GM12872 (cell line): ENCODE results near the gene SOD3.

Experiments used
- TF ChIP-seq, protein P1 (sequence below): IDR thresholded peaks from 3 replicates; pipeline ENCODE4 v1.5.1; 2011; ENCODE audit warnings: low read depth, mild to moderate bottlenecking, low read length, moderate library complexity; ENCODE audit not compliant: insufficient read depth

The SOD3 gene

DNA sequence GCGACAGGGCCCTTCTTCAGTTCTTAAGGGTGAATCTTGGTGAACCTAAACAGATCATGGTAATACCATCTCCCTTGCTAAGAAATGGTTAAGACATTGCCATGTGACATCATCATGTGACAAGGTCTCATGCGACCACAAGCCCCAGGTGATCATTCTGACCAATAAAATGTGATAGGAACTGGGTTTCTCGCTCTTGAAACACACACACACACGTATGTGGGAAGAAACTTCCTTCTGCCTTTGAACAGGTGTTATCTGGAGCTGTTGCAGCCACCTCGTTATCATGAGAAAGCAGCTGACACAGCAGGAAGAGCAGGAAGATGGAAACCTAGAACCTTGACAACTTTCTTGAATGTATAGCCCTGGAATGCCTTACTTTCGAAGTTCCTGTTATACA, 10.2 kb downstream of the SOD3 start:
- TF ChIP-seq, protein P1, sequence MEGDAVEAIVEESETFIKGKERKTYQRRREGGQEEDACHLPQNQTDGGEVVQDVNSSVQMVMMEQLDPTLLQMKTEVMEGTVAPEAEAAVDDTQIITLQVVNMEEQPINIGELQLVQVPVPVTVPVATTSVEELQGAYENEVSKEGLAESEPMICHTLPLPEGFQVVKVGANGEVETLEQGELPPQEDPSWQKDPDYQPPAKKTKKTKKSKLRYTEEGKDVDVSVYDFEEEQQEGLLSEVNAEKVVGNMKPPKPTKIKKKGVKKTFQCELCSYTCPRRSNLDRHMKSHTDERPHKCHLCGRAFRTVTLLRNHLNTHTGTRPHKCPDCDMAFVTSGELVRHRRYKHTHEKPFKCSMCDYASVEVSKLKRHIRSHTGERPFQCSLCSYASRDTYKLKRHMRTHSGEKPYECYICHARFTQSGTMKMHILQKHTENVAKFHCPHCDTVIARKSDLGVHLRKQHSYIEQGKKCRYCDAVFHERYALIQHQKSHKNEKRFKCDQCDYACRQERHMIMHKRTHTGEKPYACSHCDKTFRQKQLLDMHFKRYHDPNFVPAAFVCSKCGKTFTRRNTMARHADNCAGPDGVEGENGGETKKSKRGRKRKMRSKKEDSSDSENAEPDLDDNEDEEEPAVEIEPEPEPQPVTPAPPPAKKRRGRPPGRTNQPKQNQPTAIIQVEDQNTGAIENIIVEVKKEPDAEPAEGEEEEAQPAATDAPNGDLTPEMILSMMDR, result no peak

DNA sequence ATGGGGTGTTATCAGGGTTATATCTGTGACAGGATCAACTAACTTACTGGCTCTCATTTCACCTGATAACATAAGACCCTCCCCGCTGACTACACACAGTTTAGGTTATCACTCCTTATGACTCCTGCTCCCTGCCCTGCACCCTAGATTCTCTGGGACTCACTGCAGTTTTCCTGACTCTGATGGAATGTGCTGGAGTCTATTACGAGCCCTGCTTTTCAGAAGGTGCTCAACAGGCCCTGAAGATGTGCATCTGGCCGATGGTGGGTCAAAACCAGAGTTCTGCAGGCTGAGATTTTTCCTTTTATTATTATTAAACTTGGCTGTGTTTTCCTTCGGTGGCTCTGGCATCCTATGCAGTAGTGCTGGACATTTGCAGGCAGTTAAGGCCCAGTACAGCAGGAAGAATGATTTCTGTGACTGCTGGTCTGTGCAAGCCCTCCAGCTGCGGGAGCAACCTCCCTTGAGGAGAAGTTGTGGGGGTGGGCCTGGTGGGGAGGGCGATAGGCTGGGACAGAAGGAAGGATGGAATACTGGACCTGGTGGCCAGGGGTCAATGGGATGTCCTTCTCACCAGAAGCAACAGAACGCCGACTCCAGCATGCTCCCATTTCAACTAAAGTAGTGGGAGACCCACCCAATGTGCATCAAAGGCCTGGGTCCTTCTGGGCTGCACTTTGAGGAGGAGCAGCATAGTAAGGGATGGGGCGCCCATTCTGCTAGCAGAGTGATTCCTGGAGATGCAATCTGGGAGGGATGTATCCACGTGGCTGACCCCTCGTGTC, 11.0 kb downstream of the SOD3 start:
- TF ChIP-seq, protein P1, result no peak

DNA sequence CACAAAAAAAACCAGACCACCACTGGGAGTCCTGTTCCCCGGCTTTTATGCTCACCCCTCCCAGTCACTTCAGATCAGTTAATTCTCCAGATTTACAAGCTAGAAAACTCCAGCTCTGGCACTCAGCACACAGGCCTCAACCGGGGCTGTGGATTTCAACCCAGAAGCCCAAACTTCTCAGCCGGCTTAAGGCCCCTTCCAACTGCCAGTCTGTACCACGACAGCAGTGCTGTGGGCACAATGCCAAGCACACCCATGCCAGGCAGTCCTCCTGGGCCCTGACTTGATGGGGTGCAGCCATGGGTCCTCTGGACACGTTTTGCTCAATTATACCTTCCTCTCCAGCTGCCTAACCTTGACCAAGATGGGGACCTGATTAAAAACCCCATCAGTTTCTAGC, 12.2 kb downstream of the SOD3 start:
- TF ChIP-seq, protein P1, result no peak

DNA sequence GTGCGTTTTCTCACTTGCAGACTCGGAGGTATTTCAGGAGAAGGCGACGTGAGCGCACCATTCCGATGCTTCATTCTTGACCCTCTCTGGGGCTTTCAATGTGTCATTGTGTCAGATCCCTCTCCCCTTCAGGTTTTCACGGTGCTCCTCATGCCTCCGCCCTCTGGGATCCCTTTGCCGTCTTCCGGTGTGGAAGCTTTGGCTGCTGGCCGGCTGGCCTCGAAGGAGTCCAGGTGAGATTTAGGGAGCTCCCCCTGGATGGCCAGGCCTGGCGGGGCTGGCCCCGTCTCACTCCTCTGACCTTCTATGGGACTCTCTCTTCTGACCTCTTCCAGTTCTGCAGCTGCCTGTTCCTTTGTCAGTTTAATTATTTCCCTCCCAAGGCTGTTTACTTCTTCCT, 12.9 kb downstream of the SOD3 start:
- TF ChIP-seq, protein P1, result no peak

DNA sequence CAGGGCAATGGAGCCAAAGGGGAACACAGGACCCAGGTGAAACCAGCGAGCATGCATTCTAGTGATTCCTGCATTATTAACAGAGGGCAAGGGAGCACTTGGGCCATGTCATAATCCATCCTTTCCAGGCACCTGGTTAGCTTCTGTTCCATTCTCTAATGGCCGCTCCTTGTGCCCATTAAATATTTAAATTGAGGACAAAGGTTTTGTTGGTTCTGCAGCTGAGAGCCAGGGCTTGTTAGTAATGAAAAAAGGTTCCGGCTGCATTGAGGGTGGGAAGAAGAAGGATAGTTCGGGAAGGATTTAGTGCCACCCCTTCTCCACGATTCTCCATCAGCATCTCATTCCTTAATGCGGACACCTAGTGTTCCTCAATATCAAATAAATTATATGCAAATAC, 13.6 kb downstream of the SOD3 start:
- TF ChIP-seq, protein P1, result no peak

DNA sequence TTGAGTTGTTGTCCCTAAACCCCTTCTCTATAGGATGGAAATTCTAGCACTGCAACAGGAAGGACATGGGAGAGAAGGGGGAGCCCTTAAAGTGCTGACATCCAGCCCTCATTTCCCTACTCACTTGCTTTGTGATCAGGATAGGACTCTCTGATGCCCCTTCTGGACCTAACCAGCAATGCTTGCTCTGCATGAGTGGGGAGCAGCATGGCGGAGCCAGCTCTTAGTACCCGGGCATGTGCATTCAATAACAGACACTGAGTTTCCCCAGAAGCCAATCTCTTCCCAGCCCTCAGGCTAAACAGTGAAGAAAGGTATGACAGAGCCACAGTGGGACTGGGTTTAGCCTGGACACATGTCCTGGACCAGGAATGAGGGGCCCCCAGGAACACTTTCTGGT, 14.0 kb downstream of the SOD3 start:
- TF ChIP-seq, protein P1, result peak; percentile 34; the same call in 1 of the 3 replicates

DNA sequence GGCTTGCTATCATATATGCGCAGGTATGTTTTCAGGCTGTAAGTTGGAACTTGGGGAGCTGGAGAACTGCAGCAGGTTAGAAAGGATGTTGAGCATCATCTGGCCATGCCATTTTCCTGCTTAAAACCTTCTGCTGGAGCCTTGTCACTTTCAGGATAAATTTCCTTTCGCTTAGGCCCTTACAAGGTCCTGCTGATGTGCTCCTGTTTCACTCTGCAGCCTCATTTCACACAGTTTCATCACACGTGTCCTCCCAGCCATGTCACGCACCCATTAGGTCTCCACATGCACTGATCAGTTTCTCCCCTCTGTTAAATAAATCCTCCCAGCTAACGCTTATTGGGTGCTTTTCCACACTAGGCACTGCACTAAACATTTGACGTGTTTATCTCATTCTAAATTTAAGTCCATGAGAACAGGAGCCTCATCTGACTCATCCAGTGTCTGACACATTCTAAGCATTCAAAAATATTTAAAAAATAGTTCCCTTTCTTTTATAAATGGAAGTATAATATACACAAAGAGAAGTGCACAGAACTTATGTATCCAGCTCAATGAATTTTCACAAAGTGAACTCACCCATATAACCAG, 14.5 kb downstream of the SOD3 start:
- TF ChIP-seq, protein P1, result no peak
